ENCODE data around the gene DOCK2.
"Not testable (repeated sequence)": the region's sequence is repeated elsewhere in the genome, so short reads cannot be mapped to it uniquely, and the experiment has no call there.

Gene DOCK2

DNA sequence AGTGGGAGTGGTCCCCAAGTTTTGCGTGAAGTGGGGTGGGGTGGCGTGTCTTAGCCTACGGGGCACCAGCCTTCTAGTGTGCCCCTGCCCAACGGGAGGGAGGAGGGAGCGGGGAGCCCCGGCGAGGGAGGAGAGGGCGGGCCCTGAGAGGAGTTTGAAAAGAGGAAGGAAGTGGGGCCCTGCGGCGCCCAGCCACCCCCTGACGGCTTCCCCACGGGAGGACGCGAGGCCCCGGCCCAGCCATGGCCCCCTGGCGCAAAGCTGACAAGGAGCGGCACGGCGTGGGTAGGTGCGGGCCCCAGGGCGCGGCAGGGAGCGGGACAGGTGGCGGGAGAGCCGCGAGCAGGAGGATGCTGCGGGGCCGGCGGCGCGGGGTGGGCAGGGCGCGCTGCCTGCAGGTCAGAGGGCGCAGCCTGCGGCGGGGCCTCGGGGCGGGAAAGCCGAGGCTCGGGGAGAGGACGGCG lies at the start of gene DOCK2:
TSS of gene DOCK2 (plus strand) at position 191 of the 464 bp plus-strand sequence. CDS start at position 243, 52 bp downstream.
- DNase-seq (ENCODE audit: low spot score), result no peak
- FAIRE-seq, result no peak

DNA sequence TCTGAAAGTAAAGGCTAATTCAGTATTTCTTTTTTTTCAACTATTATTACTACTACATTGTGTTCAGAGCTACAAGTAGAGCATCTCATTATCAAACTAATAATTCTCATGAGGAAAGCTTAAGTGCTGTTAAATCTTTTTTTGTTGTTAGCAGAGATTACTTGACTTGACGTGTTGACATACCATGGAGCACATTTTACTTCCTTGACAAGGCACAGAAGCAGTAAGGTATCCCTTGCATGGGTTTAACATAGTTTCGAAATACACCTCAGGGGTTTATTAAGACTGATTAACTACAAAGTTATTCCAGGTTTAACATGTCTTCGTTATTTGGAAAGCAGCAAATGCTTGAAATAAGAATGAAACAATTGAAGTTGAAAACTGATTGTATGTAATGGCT lies 46.5 kb upstream of the DOCK2 start:
- DNase-seq (ENCODE audit: low spot score) (no peak), FAIRE-seq (no peak)

DNA sequence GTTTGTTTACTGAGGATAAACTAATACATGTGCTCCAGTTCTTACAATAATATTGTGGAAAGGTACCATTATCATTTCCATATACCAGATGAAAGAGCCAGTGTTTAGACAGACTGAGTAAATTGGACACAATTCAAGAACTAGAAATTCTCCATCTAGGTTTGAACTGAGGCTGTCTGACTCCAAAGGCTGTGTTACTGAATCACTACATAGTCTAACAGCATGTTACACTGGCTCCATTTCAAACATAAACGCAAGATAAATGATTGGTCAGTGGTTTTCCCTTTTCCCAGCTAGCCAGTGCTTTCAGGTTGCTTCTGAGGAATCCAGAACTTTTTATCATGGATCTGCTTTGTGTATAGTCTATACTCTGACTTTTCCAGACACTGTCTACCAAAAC lies 45.4 kb upstream of the DOCK2 start:
- DNase-seq (ENCODE audit: low spot score) (no peak), FAIRE-seq (peak; percentile 47)

DNA sequence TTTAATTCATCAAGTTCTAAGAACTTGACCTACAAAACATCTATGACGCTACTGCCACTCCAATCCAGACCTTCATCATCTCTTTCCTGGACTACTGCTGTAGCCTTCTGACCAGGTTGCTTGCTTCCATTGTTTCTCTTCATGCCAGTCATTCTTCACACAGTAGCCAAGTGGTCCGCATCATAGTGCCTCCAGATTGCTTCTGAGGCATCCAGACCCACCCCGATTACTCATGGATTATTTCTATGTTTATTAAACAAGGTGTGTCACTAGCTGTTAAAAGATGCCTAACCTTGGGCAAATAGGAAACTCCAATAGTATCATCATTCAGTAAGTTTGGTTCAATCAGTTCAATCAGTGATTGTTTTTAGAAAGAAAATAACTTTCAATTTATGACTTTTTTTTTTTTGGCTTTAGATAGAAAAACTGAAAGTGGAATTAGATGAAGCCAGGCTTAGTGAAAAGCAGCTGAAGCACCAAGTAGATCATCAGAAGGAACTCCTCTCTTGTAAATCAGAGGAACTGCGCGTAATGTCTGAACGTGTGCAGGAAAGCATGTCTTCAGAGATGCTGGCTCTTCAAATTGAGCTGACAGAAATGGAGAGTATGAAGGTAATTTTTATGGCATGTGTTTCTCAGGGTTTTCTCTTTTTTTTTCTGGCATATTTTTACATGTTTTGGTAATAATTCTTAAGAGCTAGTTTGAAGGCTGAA lies 44.0 kb upstream of the DOCK2 start:
- DNase-seq (ENCODE audit: low spot score), result no peak
- no peak for FAIRE-seq

DNA sequence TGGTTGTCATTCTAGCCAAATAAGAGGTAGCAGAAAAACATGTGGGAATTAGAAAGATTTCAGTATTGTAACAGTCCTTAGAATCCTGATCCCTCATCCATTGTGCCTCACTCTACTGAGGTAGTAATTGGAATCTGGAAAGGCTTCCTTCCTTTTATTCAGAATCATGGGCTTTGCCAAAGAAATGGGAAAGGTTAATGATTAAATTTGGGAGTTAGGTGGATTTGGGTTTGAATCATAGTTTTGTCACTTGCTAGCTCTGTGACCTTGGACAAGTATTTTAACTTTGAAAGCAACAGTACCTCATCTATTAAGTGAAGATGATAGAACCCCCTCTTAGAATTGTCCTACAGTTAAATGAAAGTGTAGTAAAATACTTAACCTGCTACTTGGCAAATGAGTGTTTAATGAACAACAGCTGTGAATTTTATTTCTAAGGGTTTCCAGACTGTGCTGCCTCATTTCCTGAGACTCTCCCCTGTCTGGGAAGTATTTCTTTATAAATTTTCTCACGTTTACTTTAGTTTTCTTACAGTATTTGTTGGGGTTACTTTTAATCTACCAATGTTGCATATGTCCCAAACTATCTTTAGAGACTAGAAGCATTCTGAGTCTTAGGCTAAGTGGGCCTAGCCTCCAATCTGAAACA lies 41.8 kb upstream of the DOCK2 start:
- FAIRE-seq, result peak; percentile 90
- DNase-seq (ENCODE audit: low spot score), result peak; percentile 52

DNA sequence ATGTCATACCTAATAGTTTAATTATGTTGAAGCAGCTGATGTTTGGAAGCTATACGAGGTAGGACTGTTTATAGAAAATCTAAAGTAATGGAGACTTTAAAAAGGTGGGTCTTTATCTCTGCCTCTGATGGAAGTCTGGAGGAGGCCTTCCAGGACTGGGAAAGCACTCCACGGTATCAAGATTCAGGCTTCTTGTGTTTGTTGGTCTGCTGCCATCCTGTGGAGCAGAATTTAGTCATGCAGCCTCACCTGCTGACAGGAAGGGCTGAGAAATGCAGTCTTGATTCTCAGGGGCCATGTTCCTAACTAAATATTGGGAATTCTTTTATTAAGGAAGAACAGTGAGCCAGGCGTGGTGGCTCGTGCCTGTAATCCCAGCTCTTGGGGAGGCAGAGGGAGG lies 37.6 kb upstream of the DOCK2 start:
- no peak for DNase-seq (ENCODE audit: low spot score)
- FAIRE-seq, result no peak

DNA sequence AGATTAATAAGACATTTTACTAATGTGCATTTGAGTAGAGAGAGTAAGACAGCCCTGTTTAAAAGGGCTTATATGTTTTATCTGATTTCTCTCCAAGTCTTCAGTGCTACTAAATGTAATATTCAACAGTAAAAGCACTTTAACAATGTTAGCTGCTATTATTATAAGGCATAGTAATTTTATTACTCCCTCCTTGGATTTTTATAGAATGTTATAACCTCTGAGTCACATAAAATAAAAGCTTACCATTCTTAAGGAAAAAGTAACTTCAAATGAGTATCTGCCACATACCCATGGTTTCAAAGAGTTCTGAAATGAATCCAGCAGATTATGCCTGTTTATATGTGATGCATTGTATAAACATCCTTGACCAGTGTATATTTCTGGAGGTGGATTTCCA lies 34.5 kb upstream of the DOCK2 start:
- DNase-seq (ENCODE audit: low spot score) (no peak), FAIRE-seq (no peak)

DNA sequence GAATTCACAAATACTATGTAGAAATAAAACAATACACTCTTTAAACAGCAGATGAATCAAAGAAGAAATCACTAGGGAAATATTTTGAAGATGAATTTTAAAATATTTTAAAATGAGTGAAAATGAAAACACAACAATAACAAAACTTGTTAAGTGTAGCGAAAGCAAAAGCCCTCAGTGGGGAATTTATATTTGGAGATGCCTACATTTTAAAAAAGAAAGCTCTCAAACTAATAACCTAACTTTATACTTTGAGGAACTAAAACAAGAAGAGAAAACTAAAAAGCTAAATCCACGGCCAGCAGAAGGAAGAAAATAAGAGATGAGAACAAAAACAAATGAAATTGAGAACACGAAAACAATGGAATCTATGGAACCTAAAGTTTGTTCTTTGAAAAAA lies 30.8 kb upstream of the DOCK2 start:
- FAIRE-seq (no peak), DNase-seq (ENCODE audit: low spot score) (no peak)

DNA sequence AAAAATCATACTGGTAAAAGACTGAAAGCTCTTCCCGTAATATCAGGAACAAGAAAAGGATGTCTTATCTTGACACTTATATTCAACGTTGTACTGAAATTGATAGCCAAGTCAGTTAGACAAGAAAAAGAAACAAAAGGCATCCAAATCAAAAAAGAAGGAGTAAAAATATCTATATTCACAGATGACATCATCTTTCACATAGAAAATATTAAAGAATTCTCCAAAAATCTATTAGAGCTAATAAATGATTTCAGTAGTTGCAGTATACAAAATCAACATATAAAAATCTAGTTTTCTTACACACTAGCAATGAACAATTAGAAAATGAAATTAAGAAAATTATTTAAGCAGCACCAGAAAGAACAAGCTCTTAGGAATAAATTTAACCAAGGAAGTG lies 29.2 kb upstream of the DOCK2 start:
- FAIRE-seq, result peak; percentile 16
- DNase-seq (ENCODE audit: low spot score), result no peak

DNA sequence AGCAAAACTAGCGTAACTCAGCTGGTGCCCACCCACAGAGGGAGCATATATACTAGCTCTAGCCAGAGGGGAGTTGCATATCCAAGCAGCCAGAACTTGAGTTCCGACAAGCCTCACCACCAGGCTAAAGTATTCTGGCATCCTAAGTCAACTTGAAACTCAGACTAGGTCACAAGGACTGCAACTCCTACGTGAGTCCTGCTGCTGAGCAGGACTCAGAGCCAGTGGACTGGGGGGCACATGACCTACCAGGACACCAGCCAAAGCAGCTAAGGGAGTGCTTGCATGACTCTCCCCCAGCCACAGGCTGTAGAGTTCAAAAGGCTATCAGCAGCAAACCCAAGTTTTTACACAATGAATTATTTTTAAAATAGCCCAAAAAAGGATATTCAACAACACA lies 27.4 kb upstream of the DOCK2 start:
- FAIRE-seq, result no peak
- peak; percentile 15 for DNase-seq (ENCODE audit: low spot score)

DNA sequence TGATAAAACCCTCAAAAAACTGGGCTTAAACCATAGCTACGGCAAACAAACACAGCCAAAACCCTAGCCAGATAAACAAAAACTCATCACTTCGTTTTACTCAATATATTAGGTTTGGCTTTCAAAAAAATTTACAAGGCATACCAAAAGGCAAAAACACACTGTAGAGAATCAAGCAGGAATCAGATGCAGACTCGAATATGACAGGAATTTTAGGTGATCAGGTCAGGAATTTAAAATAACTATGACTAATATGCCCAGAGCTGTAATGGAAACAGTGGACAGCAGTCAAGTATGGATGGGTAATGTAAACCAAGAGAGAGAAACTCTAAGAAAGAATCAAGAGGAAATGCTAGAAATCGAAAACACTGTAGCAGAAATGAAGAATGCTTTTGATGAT lies 26.5 kb upstream of the DOCK2 start:
- DNase-seq (ENCODE audit: low spot score) (peak; percentile 75), FAIRE-seq (peak; percentile 80)

DNA sequence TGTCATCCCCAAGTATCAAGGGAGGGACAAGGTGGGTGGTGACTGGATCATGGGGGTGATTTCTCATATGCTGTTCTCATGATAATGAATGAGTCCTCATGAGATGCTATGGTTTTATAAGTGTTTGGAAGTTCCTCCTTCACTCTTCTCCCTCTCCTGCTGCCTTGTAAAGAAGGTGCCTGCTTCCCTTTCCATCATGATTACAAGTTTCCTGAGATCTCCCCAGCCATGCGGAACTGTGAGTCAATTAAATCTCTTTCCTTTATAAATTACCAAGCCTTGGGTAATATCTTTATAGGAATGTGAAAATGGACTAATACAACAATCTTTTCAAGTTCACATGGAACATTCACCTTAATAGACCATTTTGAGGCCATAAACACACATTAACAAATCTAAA lies 21.5 kb upstream of the DOCK2 start:
- FAIRE-seq, result no peak
- no peak for DNase-seq (ENCODE audit: low spot score)

DNA sequence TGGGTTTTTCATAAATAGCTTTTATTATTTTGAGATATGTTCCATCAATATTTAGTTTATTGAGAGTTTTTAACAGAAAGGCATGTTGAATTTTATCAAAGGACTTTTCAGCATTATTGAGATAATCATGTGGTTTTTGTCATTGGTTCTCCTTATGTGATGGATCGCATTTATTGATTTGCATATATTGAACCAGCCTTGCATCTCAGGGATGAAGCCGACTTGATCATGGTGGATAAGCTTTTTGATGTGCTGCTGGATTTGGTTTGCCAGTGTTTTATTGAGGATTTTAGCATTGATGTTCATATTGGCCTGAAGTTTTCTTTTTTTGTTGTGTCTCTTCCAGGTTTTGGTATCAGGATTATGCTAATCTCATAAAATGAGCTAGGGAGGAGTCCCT lies 12.8 kb upstream of the DOCK2 start:
- FAIRE-seq; DNase-seq (ENCODE audit: low spot score): not testable (repeated sequence)

DNA sequence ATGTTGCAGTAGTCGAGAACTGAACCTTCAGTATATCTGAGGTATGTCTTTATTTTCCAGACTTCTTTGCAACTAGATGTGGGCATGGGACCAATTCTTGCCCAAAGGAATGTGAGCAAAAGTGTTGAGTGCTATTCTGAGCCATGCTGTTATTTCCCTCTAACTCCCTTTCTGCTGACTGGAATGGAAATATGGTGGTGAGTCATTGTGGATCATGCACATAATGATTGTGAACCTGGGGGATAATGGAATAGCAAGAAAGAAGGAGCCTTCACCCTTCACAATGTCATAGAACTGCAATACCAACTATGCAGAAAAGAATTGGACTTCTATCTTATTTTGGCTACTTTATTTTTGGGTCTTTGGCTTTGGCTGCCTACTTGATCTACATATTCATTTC lies 10.3 kb upstream of the DOCK2 start:
- peak; percentile 95 for FAIRE-seq
- peak; percentile 91 for DNase-seq (ENCODE audit: low spot score)

DNA sequence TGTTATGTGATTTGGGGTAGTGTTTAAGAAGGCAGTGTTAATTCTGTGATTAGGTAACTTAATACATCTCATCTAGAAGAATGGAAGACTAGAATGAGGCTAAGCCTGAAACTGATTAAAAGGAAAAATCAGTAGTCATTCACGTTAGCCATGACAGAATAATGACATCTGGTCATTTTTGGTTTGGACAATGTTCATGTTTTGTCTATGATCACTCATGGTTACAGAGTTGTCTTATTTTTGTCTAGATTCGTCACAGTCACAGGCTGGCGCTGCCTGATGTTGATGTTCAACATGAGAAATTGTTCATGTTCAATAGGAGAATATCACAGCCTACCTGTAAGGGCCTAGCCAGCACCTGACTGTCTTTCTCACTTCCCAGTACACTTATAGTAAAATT lies 9.5 kb upstream of the DOCK2 start:
- no peak for FAIRE-seq
- DNase-seq (ENCODE audit: low spot score), result no peak

DNA sequence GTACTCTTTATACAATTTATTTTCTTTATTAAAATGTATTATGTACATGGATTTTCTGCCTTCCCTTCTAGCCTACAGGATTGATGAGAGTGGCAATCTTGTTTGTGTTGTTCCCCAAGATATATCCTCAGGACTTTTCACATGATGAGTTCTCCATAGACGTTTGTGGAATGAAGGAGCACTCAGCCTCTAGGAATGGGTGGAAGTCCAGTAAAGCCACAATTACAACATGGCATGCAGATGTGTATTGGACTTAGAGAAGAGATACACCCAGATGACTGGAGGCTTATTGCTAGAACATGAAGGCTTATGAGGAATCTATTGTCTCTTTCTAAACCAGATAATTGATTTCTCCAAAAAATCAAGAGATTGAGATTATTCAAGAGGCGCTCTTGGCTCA lies 8.2 kb upstream of the DOCK2 start:
- DNase-seq (ENCODE audit: low spot score), result no peak
- no peak for FAIRE-seq

DNA sequence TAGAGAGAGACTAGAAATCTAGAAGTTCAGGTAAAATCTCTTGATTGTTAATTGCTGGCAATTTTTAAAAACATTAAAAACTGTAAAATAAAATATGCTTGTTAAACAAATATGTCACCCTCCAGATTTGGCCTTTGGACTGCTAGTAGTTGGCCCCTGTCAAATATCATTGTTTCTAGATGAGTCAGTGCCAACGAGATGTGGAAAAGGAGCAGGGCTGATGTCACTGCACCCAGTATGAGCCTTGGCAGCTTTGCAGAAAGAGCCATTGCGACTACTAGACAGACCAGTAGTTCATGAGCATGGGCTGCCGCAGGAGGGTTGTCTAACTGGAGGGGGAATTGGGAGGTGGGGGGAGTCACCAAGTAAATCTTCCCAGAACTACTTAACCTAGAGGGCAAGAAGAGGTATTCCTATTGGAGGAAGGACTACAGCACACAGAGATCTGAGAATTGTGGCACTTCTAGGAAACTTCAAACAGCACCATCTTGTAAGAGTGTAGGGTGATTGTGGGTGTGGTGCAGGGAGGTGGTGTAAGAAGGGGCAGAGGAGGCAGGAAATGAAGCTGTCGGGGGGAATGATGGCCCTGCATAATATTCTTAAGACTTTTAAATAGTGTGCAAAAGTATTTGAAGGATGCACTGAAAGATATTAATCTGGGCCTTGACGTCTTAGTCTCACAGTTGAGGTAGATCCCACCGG lies 7.1 kb upstream of the DOCK2 start:
- FAIRE-seq, result peak; percentile 90
- peak; percentile 90 for DNase-seq (ENCODE audit: low spot score)

DNA sequence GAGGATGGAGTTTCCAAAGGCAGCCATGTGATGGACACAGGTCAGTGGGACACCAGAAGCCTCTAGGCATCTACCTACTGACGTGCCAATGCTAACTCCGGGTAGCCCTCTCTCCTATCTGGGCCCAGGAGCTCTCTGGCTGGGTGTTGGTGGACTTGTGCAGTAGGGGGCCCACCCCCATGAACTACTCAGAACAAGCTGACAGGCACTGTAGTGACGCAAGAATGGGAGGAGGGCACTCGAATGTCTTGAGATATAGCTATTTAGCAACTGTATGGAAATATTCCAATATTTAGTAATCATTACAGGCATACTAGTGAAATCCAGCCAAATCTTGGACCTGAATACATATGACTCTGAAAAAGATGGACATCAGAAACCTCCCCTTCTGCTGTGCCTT lies 5.7 kb upstream of the DOCK2 start:
- no peak for DNase-seq (ENCODE audit: low spot score)
- FAIRE-seq, result no peak

DNA sequence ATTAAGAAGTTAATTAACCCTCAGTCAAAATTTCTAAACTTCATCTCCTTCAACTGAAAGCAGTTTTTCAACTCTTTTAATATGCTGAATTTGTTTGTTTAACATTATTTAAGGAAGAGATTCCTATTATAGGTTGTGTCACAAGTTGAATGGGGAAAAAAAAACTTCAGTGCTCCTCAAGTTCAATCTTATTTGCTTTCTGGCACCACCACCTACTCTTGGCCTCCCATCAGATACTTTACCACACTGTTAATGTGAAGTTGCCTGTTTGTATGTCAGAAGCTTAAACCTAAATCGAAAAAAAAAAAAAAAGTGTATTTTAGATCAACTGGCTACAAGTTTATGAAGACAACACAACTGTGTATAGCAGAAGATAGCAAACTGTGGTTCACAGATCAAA lies 4.1 kb upstream of the DOCK2 start:
- FAIRE-seq (no peak), DNase-seq (ENCODE audit: low spot score) (no peak)

DNA sequence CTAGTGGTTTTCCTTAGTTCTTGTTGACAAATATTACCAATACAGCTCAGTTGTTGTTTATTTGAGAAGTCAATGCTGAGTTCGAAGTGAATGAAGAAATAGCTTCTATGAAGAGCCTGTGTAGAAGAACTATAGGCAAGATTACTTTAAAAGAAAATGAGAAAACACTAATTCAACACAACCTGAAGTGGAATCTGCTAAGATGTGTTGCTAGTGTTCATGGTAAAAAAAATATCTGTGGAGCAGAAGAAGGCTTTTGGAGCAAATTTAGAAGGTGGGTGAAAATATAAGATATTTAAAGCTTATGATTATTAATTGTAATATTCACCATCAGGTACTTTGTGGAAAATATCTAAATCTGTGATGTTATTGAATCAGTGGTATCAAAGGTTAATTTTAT lies 2.5 kb upstream of the DOCK2 start:
- FAIRE-seq (no peak), DNase-seq (ENCODE audit: low spot score) (no peak)

DNA sequence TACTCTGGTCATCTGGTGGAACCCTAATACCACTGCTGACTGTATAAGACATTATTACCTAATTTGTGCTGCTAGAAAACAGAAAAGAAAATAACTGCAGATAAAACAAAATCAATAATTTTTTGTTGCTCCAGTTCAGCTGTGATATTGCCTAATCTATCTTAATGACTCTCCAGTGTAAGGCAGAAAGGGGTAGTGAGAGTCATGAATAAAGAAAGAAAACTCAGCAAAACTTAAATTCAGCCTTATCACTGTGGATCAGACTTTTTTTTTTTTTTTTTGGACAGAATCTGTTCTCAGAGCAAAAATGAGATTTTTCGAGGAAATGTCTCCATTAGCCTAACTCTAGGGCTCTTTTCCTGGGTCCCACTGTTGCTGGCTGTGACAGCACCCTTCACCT lies 1.1 kb upstream of the DOCK2 start:
- no peak for FAIRE-seq
- no peak for DNase-seq (ENCODE audit: low spot score)

DNA sequence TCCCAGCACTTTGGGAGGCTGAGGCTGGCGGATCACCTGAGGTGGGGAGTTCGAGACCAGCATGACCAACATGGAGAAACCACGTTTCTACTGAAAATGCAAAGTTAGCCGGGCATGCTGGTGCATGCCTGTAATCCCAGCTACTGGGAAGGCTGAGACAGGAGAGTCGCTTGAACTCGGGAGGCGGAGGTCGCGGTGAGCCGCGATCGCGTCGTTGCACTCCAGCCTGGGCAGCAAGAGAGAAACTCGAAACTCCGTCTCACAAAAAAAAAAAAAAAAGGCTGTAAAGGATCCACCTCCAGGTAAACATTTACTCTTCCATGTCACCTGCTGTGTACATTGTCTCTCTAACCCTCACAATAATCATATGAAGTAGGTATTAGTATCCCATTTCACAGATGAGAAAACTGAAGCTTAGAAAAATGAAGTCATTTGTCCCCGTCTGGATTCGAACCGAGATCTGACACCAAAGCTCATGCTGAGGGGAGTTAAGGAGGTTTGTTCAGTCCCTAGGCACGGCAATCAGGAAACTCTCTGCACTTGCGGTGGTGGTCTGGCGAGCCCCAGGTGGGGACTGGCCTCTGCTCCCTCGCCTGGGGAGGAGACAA lies 494 bp upstream of the DOCK2 start:
- DNase-seq (ENCODE audit: low spot score) (no peak), FAIRE-seq (no peak)

All from RCC 7860 (cell line).